ENCODE results near the gene MIPEP. TPM values are rescaled to one million over a fixed set of nuclear protein-coding genes. Genes with fewer than 3 reads are reported as not detected.

MIPEP gene
- total and polyA plus RNA-seq, 10 of the 15 experiments (the other 5 are each of a cell fraction or from before 2014, with no cell fraction given): 15.6 to 56.2 (median 29.8) TPM

GRCh38 chr13:23842406-23842805 is 46.8 kb downstream of the MIPEP start (continued):
- TF ChIP-seq ATF3 (IDR thresholded peaks at IDR 0.05; ENCODE audit: borderline replicate concordance, extremely low read depth, low read depth, low read length): no peak
- TF ChIP-seq CUX1 (IDR thresholded peaks at IDR 0.05; ENCODE audit: insufficient replicate concordance, low read depth, low read length): no peak

GRCh38 chr13:23833733-23834611 is 55.2 kb downstream of the MIPEP start:
- H4K20me1 ChIP-seq (ENCODE audit: control insufficient read depth, insufficient read depth): no peaks in the 10 kb centered on the region
- WGBS (ENCODE audit: insufficient coverage, insufficient replicate concordance, low lambda C conversion rate, missing lambda C conversion rate): 94% methylated on average over 36 of the region's 36 CpGs
- SMC1A ChIA-PET (ENCODE audit: uncharacterized antibody, unreplicated experiment): interaction anchor here (0.6 to 2.5 kb wide), 2 partner anchors 10 to 136 kb away, joined by 3 to 5 read pairs; no protein-coding TSS in a partner anchor
- TF ChIP-seq SMARCA5 (IDR thresholded peaks at IDR 0.05): no peak
- no peak for TF ChIP-seq CHD2 (IDR thresholded peaks at IDR 0.05; ENCODE audit: borderline replicate concordance, low read depth, low read length)
- TF ChIP-seq KLF5 (IDR thresholded peaks at IDR 0.05; ENCODE audit: partially characterized antibody): no peak
- TF ChIP-seq MEF2B (IDR thresholded peaks at IDR 0.05; ENCODE audit: partially characterized antibody, poor library complexity, severe bottlenecking): no peak
- no peak for TF ChIP-seq CUX1 (IDR thresholded peaks at IDR 0.05; ENCODE audit: insufficient replicate concordance, low read depth, low read length)
- no peak for TF ChIP-seq SP1 (IDR thresholded peaks at IDR 0.05; ENCODE audit: low read depth, low read length)
- no peak for TF ChIP-seq CREB1 (IDR thresholded peaks at IDR 0.05; ENCODE audit: low read depth)
- no peak for TF ChIP-seq RFX5 (IDR thresholded peaks at IDR 0.05; ENCODE audit: low read depth, low read length)
- TF ChIP-seq ZBED1 (IDR thresholded peaks at IDR 0.05; ENCODE audit: borderline replicate concordance): no peak
- TF ChIP-seq CHD4 (IDR thresholded peaks at IDR 0.05): no peak

More at GRCh38 chr13:23833733-23834611, 55.2 kb downstream of the MIPEP start:
- FAIRE-seq: no peak
- Histone ChIP-seq H3K9me3 (replicated peaks; ENCODE audit: control insufficient read depth, insufficient read depth, low read length) (no peaks in the 10 kb centered on the region), H3K4me3 (no peak overlapping the region), H3K36me3 (ENCODE audit: control insufficient read depth in 2 of 2, insufficient read depth in 2 of 2, low read length in 1 of 2) (no peaks in the 10 kb centered on the region), H2AFZ (ENCODE audit: control insufficient read depth, low read depth, low read length) (no peak overlapping the region), H3K9ac (ENCODE audit: control insufficient read depth, insufficient read depth, low read length) (no peak overlapping the region), H3K27ac (ENCODE audit: control insufficient read depth, insufficient read depth) (no peak overlapping the region), H3K4me2 (ENCODE audit: control insufficient read depth, insufficient read depth) (no peak overlapping the region), H3K79me2 (ENCODE audit: control insufficient read depth, insufficient read depth, low read length) (no peaks in the 10 kb centered on the region), H3K27me3 (replicated peaks in 1 of 2; ENCODE audit: control insufficient read depth in 2 of 2, insufficient read depth in 2 of 2, low read length in 1 of 2) (no peaks in the 10 kb centered on the region), H3K4me1 (ENCODE audit: control insufficient read depth, insufficient read depth, low read length) (no peaks in the 10 kb centered on the region)
- no peak for DNase-seq (ENCODE audit: low read depth, low spot score)
- ChIA-PET POLR2A (no interaction called here), CTCF (no interaction called here), RAD21 (ENCODE audit: unreplicated experiment) (no interaction called here)
- intact Hi-C loops (cut with micrococcal nuclease; ENCODE audit: unreplicated experiment) (no loop called here), in situ Hi-C loops (cut with MboI) (no loop called here)
- BruUV-seq (replicated peaks): no TSS peak
- no peak for ATAC-seq

All from GM12878 (cell line).